Liver (tissue), 9 donors: ENCODE results near the gene CDC26. TPM values are rescaled to one million over a fixed set of nuclear protein-coding genes. Genes with fewer than 3 reads are reported as not detected.

ENCODE experiments used
- DNase-seq: peaks from one replicate; pipeline ENCODE4 v3.0.0-alpha.2; 2017; ENCODE audit warnings: low spot score
- H3K27ac ChIP-seq, 2 donors: one replicate each; pipeline ENCODE4 v1.7.0; 2013; ENCODE audit warnings: inconsistent platforms in 2 of 2, low read length in 2 of 2, control low read depth in 1 of 2, low read depth in 1 of 2, mild to moderate bottlenecking in 1 of 2
- H3K27me3 ChIP-seq, 4 donors: one replicate each; pipeline versions ENCODE4 v1.6.1 to v1.7.0; 2013; ENCODE audit warnings: low read length in 3 of 4, inconsistent platforms in 1 of 4, mild to moderate bottlenecking in 1 of 4, moderate library complexity in 1 of 4; ENCODE audit not compliant: control insufficient read depth in 4 of 4, insufficient read depth in 4 of 4
- H3K36me3 ChIP-seq, 4 donors: one replicate each; pipeline versions ENCODE4 v1.6.1 to v1.7.0; 2013; ENCODE audit warnings: low read length in 3 of 4, mild to moderate bottlenecking in 3 of 4, low read depth in 1 of 4, moderate library complexity in 1 of 4; ENCODE audit not compliant: control insufficient read depth in 4 of 4, insufficient read depth in 3 of 4
- H3K4me1 ChIP-seq, 4 donors: one replicate each; pipeline versions ENCODE4 v1.6.1 to v1.7.0; 2013; ENCODE audit warnings: low read length in 3 of 4, mild to moderate bottlenecking in 3 of 4, moderate library complexity in 1 of 4; ENCODE audit not compliant: control insufficient read depth in 4 of 4, insufficient read depth in 4 of 4
- H3K4me3 ChIP-seq, 3 donors: one replicate each; pipeline versions ENCODE4 v1.6.1 to v1.7.0; 2013; ENCODE audit warnings: low read length in 3 of 3, control low read depth in 1 of 3, low read depth in 1 of 3, mild to moderate bottlenecking in 1 of 3
- H3K9ac ChIP-seq, 2 donors: one replicate each; pipeline ENCODE4 v1.7.0; 2013; ENCODE audit warnings: low read length in 2 of 2, mild to moderate bottlenecking in 2 of 2, moderate library complexity in 2 of 2, control low read depth in 1 of 2, low read depth in 1 of 2
- H3K9me3 ChIP-seq, 4 donors: one replicate each; pipeline versions ENCODE4 v1.6.1 to v1.7.0; 2013; ENCODE audit warnings: low read length in 3 of 4; ENCODE audit not compliant: control insufficient read depth in 4 of 4
- EGR1 ChIP-seq, 2 donors: IDR thresholded peaks; 2 replicates each; pipeline ENCODE4 v1.6.1; 2016 to 2018; ENCODE audit warnings: antibody characterized with exemption in 2 of 2, low read depth in 2 of 2
- FOXA1 ChIP-seq: IDR thresholded peaks from 2 replicates; pipeline ENCODE4 v1.6.1; 2016; ENCODE audit warnings: antibody characterized with exemption
- FOXA2 ChIP-seq: IDR thresholded peaks from 2 replicates; pipeline ENCODE4 v1.6.1; 2016; ENCODE audit warnings: antibody characterized with exemption
- GABPA ChIP-seq, 2 donors: IDR thresholded peaks in 1 of 2; conservative IDR thresholded peaks in 1 of 2; 2 replicates each; pipeline ENCODE4 v1.6.1; 2016; ENCODE audit warnings: antibody characterized with exemption in 2 of 2, mild to moderate bottlenecking in 1 of 2, moderate library complexity in 1 of 2
- HNF4A ChIP-seq, 2 donors: conservative IDR thresholded peaks; 2 replicates each; pipeline ENCODE4 v1.6.1; 2016; ENCODE audit warnings: antibody characterized with exemption in 2 of 2, mild to moderate bottlenecking in 2 of 2
- HNF4G ChIP-seq: IDR thresholded peaks from 2 replicates; pipeline ENCODE4 v1.6.1; 2016; ENCODE audit warnings: antibody characterized with exemption
- JUND ChIP-seq, 2 donors: IDR thresholded peaks; 2 replicates each; pipeline ENCODE4 v1.6.1; 2016; ENCODE audit warnings: antibody characterized with exemption in 2 of 2
- MAX ChIP-seq: IDR thresholded peaks from 2 replicates; pipeline ENCODE4 v1.6.1; 2016; ENCODE audit warnings: antibody characterized with exemption
- RAD21 ChIP-seq, 2 donors: IDR thresholded peaks; 2 replicates each; pipeline ENCODE4 v1.6.1; 2016; ENCODE audit warnings: antibody characterized with exemption in 2 of 2, mild to moderate bottlenecking in 2 of 2
- REST ChIP-seq: IDR thresholded peaks from 2 replicates; pipeline ENCODE4 v1.6.1; 2016; ENCODE audit warnings: antibody characterized with exemption, mild to moderate bottlenecking
- RXRA ChIP-seq, 2 donors: IDR thresholded peaks; 2 replicates each; pipeline ENCODE4 v1.6.1; 2017 to 2018; ENCODE audit warnings: antibody characterized with exemption in 2 of 2, mild to moderate bottlenecking in 1 of 2
- SP1 ChIP-seq: IDR thresholded peaks from 2 replicates; pipeline ENCODE4 v1.6.1; 2018; ENCODE audit warnings: antibody characterized with exemption, mild to moderate bottlenecking
- YY1 ChIP-seq: IDR thresholded peaks from 2 replicates; pipeline ENCODE4 v1.6.1; 2016; ENCODE audit warnings: antibody characterized with exemption, mild to moderate bottlenecking
- ZBTB33 ChIP-seq: IDR thresholded peaks from 2 replicates; pipeline ENCODE4 v1.6.1; 2016; ENCODE audit warnings: antibody characterized with exemption
- WGBS: extraction: QIAGEN DNeasy Blood & Tissue Kit; methylation state at CpG from one replicate; pipeline ENCODE4 v1.1.7; 2013; 5-methylcytosine and 5-hydroxymethylcytosine counted together
- polyA plus RNA-seq, 2 donors: library from polyadenylated mRNA; stranded (reverse) in 1 of 2; unstranded in 1 of 2; fragments of 200-250 nt in 1 of 2; fragments of >200 nt in 1 of 2; fragmentation: Nextera tagmentation in 1 of 2; extraction: Ambion mirVana in 1 of 2; gene quantifications; one replicate each; pipeline versions ENCODE4 v1.2.1 to v1.2.3, GENCODE V29; 2013 to 2015
- total RNA-seq, 2 donors: library from RNA; depleted of rRNA; stranded (reverse); fragments of >200 nt; gene quantifications; one replicate each; pipeline ENCODE4 v1.2.3, GENCODE V29; 2014
- donor health status: healthy.
- donor health status: healthy.
- donor health status: healthy.
- donor health status: healthy.
- donor health status: healthy.

Gene CDC26
- total and polyA plus RNA-seq, 4 donors = 12.5 to 38.9 (median 21.3) TPM

GRCh38 chr9:113313261-113313660 is 37.9 kb upstream of the CDC26 start (continued):
- TF ChIP-seq RXRA (IDR thresholded peaks at IDR 0.05) (no peak), EGR1 (IDR thresholded peaks at IDR 0.05; ENCODE audit: low read depth in 2 of 2) (no peak)

- peaks cover 0 to 2% (median 0%) of the 10 kb centered on the region in 4 donors for H3K36me3 ChIP-seq
- H3K27me3 ChIP-seq = no peaks in the 10 kb centered on the region
- DNase-seq = no peak
- H3K27ac ChIP-seq = no peak overlapping the region
- no peak overlapping the region for H3K9ac ChIP-seq
- 91% methylated on average over 3 of the region's 3 CpGs for WGBS
- H3K4me1 ChIP-seq = no peaks in the 10 kb centered on the region
- H3K9me3 ChIP-seq = no peaks in the 10 kb centered on the region
- no peak overlapping the region for H3K4me3 ChIP-seq
- TF ChIP-seq REST = no peak
- no peak for TF ChIP-seq FOXA2
These were observed 36.6 kb upstream of the CDC26 start for GRCh38 chr9:113311961-113312360.

GRCh38 chr9:113310538-113310937 is 35.2 kb upstream of the CDC26 start:
- no peak for DNase-seq
- Histone ChIP-seq H3K4me3 (no peak overlapping the region), H3K4me1 (no peaks in the 10 kb centered on the region), H3K27ac (no peak overlapping the region), H3K27me3 (no peaks in the 10 kb centered on the region), H3K9me3 (no peaks in the 10 kb centered on the region), H3K36me3 (no peaks in the 10 kb centered on the region), H3K9ac (no peak overlapping the region)
- 73% methylated on average over 3 of the region's 3 CpGs for WGBS
- TF ChIP-seq RAD21 (IDR thresholded peaks at IDR 0.05) = no peak
- TF ChIP-seq ZBTB33 = no peak
- TF ChIP-seq HNF4A (conservative IDR thresholded peaks at IDR 0.05) = no peak
- TF ChIP-seq RXRA (IDR thresholded peaks at IDR 0.05) = no peak
- TF ChIP-seq JUND (IDR thresholded peaks at IDR 0.05) = no peak
- no peak for TF ChIP-seq HNF4G
- TF ChIP-seq REST = no peak
- no peak for TF ChIP-seq GABPA (IDR thresholded peaks at IDR 0.05 in 1 of 2, conservative IDR thresholded peaks at IDR 0.05 in 1 of 2)
- TF ChIP-seq FOXA1 = no peak
- TF ChIP-seq MAX = no peak
- TF ChIP-seq YY1 = no peak
- no peak for TF ChIP-seq SP1
- TF ChIP-seq FOXA2 = no peak
- TF ChIP-seq EGR1 (IDR thresholded peaks at IDR 0.05; ENCODE audit: low read depth in 2 of 2) = no peak
